SU-DHL-6 (cell line): ENCODE data around the gene ARHGAP6.
"Not testable (repeated sequence)": the region's sequence is repeated elsewhere in the genome, so short reads cannot be mapped to it uniquely, and the experiment has no call there.

Experiments used
- H2AFZ ChIP-seq: fragments of 200-600 bp; sonication (generic); 2 replicates; pipeline ENCODE4 v1.6.1; 2014; ENCODE audit warnings: low read depth, mild to moderate bottlenecking, moderate library complexity, mixed read lengths, antibody characterized with exemption, low read length; ENCODE audit not compliant: severe bottlenecking
- H3F3A ChIP-seq: fragments of 200-600 bp; shearing (Covaris generic); 2 replicates; pipeline ENCODE4 v1.6.0; 2016; ENCODE audit warnings: antibody characterized with exemption, mild to moderate bottlenecking; ENCODE audit not compliant: insufficient read depth
- H3K27ac ChIP-seq: fragments of 200-600 bp; sonication (generic); 2 replicates; pipeline ENCODE4 v1.5.1; 2016; ENCODE audit warnings: low read depth, mild to moderate bottlenecking, low read length, moderate library complexity, mixed read lengths
- H3K27me3 ChIP-seq: fragments of 200-600 bp; sonication (generic), shearing (Covaris generic); 2 replicates; pipeline ENCODE4 v1.6.0; 2014; ENCODE audit warnings: mild to moderate bottlenecking, low read length
- H3K36me3 ChIP-seq: fragments of 200-600 bp; sonication (generic); 2 replicates; pipeline ENCODE4 v1.6.1; 2014; ENCODE audit warnings: mild to moderate bottlenecking, low read length, mixed read lengths
- H3K4me2 ChIP-seq: fragments of 300-600, 200-600 bp; shearing (Covaris generic), sonication (generic); 2 replicates; pipeline ENCODE4 v1.6.0; 2014; ENCODE audit warnings: low read length, low read depth, mild to moderate bottlenecking; ENCODE audit not compliant: poor library complexity, severe bottlenecking
- H3K4me3 ChIP-seq: fragments of 200-600 bp; sonication (generic); 2 replicates; pipeline ENCODE4 v1.5.1; 2014; ENCODE audit warnings: antibody characterized with exemption, low read length, mild to moderate bottlenecking, mixed read lengths; ENCODE audit not compliant: insufficient read depth, poor library complexity, severe bottlenecking
- H3K79me2 ChIP-seq: fragments of 200-600 bp; sonication (generic); 2 replicates; pipeline ENCODE4 v1.6.1; 2014; ENCODE audit warnings: mild to moderate bottlenecking, low read length, moderate library complexity; ENCODE audit not compliant: insufficient read depth
- H3K9ac ChIP-seq: fragments of 200-600 bp; sonication (generic); 2 replicates; pipeline ENCODE4 v1.7.0; 2014; ENCODE audit warnings: mild to moderate bottlenecking, low read length
- H3K9me2 ChIP-seq: fragments of 200-600 bp; sonication (generic); replicated peaks from 2 replicates; pipeline ENCODE4 v1.6.1; 2014; ENCODE audit warnings: low read length; ENCODE audit not compliant: insufficient read depth
- H3K9me3 ChIP-seq: fragments of 200-600 bp; sonication (generic); 2 replicates; pipeline ENCODE4 v1.6.1; 2014; ENCODE audit warnings: low read length, mixed read lengths; ENCODE audit not compliant: insufficient read depth
- H4K20me1 ChIP-seq: fragments of 200-600 bp; sonication (generic); 2 replicates; pipeline ENCODE4 v1.6.1; 2014; ENCODE audit warnings: low read depth, mild to moderate bottlenecking, antibody characterized with exemption, low read length, moderate library complexity, mixed read lengths
- EZH2phosphoT487 ChIP-seq: fragments of 200-600 bp; sonication (generic), shearing (Covaris generic); conservative IDR thresholded peaks from 2 replicates; pipeline ENCODE4 v1.6.1; 2018; ENCODE audit warnings: mild to moderate bottlenecking, antibody characterized with exemption, low read length, moderate library complexity, mixed read lengths
- TF ChIP-seq, protein P1 (sequence below): fragments of 200-600 bp; sonication (generic); IDR thresholded peaks from one replicate; pipeline ENCODE4 v1.5.1; 2017; ENCODE audit warnings: antibody characterized with exemption, mild to moderate bottlenecking, low read length, moderate library complexity; ENCODE audit not compliant: insufficient read depth, poor library complexity, severe bottlenecking

The ARHGAP6 gene

DNA sequence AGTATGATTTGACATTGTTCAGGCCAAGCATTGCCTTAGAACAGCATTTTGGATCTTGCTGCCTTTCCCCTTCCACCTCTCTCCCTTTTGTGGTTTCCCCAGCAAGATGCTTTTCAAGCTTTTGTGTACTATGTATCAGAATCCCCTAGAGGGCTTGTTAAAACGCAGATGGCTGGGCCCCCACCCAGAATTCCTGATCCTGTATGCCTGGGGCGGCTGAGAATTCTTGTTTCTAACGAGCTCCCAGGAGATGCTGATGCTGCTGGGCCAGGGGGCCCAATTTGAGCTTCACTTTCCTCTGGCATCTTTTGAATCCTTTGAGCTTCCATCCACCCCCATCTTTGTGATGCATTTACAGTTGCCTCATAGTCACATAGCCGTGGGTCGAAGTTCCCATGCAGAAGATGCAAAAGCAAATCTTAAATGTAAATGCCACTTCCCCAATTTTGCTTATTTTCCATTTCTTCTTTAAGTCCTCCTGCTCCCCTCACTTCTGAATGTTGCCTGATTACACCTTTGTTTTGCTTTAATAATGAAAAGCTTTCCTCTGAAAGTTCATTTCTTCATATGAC lies 536.1 kb downstream of the ARHGAP6 start:
- no peak overlapping the region for H2AFZ ChIP-seq
- no peaks in the 10 kb centered on the region for H3K27me3 ChIP-seq
- no peaks in the 10 kb centered on the region for H4K20me1 ChIP-seq
- H3K36me3 ChIP-seq: no peaks in the 10 kb centered on the region
- no peak overlapping the region for H3K4me3 ChIP-seq
- TF ChIP-seq EZH2phosphoT487: no peak
- TF ChIP-seq, protein P1, sequence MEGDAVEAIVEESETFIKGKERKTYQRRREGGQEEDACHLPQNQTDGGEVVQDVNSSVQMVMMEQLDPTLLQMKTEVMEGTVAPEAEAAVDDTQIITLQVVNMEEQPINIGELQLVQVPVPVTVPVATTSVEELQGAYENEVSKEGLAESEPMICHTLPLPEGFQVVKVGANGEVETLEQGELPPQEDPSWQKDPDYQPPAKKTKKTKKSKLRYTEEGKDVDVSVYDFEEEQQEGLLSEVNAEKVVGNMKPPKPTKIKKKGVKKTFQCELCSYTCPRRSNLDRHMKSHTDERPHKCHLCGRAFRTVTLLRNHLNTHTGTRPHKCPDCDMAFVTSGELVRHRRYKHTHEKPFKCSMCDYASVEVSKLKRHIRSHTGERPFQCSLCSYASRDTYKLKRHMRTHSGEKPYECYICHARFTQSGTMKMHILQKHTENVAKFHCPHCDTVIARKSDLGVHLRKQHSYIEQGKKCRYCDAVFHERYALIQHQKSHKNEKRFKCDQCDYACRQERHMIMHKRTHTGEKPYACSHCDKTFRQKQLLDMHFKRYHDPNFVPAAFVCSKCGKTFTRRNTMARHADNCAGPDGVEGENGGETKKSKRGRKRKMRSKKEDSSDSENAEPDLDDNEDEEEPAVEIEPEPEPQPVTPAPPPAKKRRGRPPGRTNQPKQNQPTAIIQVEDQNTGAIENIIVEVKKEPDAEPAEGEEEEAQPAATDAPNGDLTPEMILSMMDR: no peak
- no peak overlapping the region for H3K4me2 ChIP-seq
- H3K9ac ChIP-seq: no peak overlapping the region
- H3K79me2 ChIP-seq: no peaks in the 10 kb centered on the region
- no peaks in the 10 kb centered on the region for H3K9me3 ChIP-seq
- no peaks in the 10 kb centered on the region for H3F3A ChIP-seq
- H3K9me2 ChIP-seq: no peaks in the 10 kb centered on the region
- no peak overlapping the region for H3K27ac ChIP-seq

DNA sequence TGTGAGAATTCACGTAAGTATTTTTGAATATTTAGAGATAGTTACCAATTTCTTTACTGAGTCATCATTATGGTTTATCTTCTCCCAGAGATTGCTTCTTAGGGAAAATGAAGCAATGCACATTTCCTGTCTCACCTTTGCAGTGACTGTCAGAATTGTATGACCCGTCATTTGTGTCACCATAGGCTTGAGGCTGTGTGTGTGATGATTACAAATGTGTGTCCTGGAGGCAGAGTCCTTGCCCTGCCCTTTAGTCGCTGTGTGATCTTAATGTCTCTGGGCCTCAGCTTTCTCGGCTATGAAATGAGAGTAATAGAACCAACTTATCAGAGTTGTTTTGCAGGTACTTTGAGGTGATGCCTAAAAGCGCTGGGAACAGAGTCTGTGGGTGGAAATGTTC lies 540.7 kb downstream of the ARHGAP6 start:
- no peak overlapping the region for H2AFZ ChIP-seq
- TF ChIP-seq, protein P1: no peak
- H4K20me1 ChIP-seq: no peaks in the 10 kb centered on the region
- H3F3A ChIP-seq: no peaks in the 10 kb centered on the region
- no peaks in the 10 kb centered on the region for H3K9me3 ChIP-seq
- no peak overlapping the region for H3K4me2 ChIP-seq
- no peak overlapping the region for H3K9ac ChIP-seq
- no peaks in the 10 kb centered on the region for H3K79me2 ChIP-seq
- H3K4me3 ChIP-seq: no peak overlapping the region
- no peaks in the 10 kb centered on the region for H3K9me2 ChIP-seq
- no peak overlapping the region for H3K27ac ChIP-seq
- H3K36me3 ChIP-seq: peaks cover 3% of the 10 kb centered on the region; the same call in 1 of the 2 replicates
- H3K27me3 ChIP-seq: no peaks in the 10 kb centered on the region

DNA sequence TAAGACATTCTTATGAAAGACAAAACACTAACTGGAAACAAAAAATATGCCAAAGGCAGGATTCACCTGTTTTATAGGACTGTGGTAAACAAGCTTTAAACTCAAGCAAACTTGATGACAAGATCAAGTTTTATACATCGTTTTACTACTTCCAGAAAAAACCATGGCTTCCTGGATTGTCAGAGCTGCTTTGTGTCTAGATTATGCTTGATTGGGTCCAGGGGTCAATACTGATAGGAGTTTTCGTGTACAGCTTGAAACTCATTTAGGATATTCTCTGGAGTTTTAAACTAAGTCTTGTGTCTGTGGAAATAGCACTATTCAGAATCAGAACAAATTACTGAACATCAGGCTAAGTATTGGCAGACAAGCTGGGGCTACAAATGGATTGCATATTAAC lies 541.6 kb downstream of the ARHGAP6 start:
- no peak overlapping the region for H3K9ac ChIP-seq

DNA sequence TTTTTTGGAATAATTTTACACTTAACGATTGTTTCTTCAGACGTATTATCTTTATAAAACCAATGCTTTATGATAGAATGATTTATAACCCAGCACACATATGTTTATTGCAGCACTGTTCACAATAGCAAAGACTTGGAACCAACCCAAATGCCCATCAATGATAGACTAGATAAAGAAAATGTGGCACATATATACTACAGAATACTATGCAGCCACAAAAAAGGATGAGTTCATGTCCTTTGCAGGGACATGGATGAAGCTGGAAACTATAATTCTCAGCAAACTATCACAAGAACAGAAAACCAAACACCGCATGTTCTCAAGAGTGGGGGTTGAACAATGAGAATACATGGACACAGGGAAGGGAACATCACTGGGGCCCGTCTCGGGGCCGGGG lies 542.6 kb downstream of the ARHGAP6 start:
- not testable (repeated sequence) for H3F3A ChIP-seq, H3K9ac ChIP-seq, H3K27ac ChIP-seq, H3K4me2 ChIP-seq, H3K36me3 ChIP-seq, H2AFZ ChIP-seq, H3K79me2 ChIP-seq, H4K20me1 ChIP-seq, H3K9me3 ChIP-seq, H3K27me3 ChIP-seq, H3K9me2 ChIP-seq, H3K4me3 ChIP-seq

More for the DNA sequence above, 541.6 kb downstream of the ARHGAP6 start:
- no peak overlapping the region for H3K27ac ChIP-seq
- H2AFZ ChIP-seq: no peak overlapping the region
- H3K36me3 ChIP-seq: peaks cover 3% of the 10 kb centered on the region; the same call in 1 of the 2 replicates
- H3K9me3 ChIP-seq: no peaks in the 10 kb centered on the region
- H4K20me1 ChIP-seq: no peaks in the 10 kb centered on the region
- no peak overlapping the region for H3K4me2 ChIP-seq
- no peak overlapping the region for H3K4me3 ChIP-seq
- no peaks in the 10 kb centered on the region for H3F3A ChIP-seq
- no peak for TF ChIP-seq EZH2phosphoT487
- TF ChIP-seq, protein P1: no peak
- H3K9me2 ChIP-seq: no peaks in the 10 kb centered on the region
- no peaks in the 10 kb centered on the region for H3K79me2 ChIP-seq
- no peaks in the 10 kb centered on the region for H3K27me3 ChIP-seq
